HG02840 (cell line): ENCODE data around the gene LTC4S.
"Not testable (repeated sequence)": the region's sequence is repeated elsewhere in the genome, so short reads cannot be mapped to it uniquely, and the experiment has no call there.

Experiments used
- ATAC-seq: cut with Tn5 transposase; IDR thresholded peaks from one replicate; pipeline ENCODE4 v1.9.1; 2021; ENCODE audit warnings: mild to moderate bottlenecking, moderate library complexity, moderate number of reproducible peaks; ENCODE audit not compliant: unreplicated experiment, low FRiP score

Gene LTC4S

DNA sequence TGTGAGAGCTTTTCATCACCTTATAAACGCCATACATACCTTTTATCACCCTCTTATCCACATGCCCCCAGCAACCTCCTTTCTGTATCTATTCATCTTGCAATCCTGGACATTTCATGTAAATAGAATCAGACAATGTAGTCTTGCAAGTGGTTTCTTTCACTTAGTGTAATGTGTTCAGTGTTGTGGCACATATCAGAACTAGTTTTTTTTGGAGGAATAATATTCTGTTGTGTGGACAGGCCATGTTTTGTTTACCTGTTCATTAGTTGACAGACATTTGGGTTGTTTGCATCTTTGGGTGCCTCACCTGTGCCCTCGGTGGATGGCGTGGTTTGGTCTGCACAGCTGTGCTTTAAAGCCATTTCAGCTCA, 28.3 kb downstream of the LTC4S start:
- ATAC-seq: no peak

DNA sequence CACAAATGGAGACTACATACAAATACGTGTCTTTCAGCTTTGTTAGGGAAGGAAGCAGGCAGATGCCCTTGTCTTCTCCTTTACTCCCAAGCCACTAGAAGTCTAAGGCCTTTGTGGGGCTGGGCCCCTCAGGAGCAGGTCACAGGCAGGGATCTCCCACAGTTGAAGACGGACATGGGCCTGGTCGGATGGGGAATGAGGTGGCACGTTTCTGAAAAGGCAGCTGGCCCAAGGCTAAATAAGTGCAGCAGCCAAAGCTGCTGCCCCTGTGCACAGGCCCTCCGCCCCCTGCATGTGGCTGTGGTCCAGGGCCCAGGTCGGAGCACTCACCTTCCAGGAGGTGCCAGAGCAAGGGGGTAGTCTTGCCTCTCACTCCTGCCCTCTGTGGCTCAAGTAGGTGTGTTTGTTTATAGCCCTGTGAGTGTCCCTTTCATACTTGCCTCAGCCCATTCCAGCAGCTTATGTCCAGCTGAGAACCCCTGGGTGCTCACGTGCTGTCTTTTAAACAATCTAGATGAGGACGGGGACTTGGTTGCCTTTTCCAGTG, 28.7 kb downstream of the LTC4S start:
- no peak for ATAC-seq

DNA sequence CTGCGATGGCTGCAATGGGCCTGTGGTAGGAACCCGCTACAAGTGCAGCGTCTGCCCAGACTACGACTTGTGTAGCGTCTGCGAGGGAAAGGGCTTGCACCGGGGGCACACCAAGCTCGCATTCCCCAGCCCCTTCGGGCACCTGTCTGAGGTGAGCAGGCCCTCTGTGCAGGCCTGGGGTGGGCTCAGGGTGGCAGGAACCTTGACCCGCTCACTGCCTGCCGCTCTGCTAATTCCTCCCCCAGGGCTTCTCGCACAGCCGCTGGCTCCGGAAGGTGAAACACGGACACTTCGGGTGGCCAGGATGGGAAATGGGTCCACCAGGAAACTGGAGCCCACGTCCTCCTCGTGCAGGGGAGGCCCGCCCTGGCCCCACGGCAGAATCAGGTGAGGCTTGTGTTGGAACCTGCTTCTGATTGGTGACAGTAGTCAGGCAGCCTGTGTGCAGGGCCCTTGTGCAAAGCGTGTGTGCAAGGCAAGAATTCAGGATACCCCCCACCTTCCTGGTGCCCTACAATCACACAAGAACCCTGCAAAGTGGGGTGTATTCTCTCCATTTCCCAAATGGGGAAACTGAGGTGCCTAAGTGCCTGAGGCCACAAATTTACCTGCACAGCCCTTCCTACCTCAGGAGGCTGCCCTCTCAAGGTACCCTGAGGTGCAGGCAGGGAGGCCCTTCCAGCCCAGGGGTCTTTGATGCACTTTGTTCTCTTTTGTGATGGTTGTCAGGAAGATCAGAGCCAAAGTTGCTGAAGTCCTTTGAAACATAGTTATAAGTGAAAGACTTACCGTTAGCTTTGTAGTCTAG, 30.4 kb downstream of the LTC4S start:
- ATAC-seq: no peak

DNA sequence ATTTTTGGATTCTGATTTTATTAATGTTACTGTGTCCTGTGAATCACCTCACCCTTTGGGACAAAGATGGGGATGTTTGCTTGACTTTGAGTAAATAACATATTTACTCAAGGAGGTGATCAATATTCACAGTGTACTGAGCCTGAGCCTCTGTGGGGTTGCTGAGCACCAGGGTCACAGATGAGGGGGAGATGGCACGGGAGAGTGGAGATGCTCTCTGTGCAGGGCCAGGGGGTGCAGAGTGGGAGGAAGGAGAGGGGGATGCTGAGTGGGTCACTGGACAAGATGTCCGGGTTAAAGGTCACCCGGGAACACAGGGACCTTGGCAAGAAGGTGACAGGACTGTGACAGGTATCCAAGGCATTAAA, 30.9 kb downstream of the LTC4S start:
- ATAC-seq: no peak

DNA sequence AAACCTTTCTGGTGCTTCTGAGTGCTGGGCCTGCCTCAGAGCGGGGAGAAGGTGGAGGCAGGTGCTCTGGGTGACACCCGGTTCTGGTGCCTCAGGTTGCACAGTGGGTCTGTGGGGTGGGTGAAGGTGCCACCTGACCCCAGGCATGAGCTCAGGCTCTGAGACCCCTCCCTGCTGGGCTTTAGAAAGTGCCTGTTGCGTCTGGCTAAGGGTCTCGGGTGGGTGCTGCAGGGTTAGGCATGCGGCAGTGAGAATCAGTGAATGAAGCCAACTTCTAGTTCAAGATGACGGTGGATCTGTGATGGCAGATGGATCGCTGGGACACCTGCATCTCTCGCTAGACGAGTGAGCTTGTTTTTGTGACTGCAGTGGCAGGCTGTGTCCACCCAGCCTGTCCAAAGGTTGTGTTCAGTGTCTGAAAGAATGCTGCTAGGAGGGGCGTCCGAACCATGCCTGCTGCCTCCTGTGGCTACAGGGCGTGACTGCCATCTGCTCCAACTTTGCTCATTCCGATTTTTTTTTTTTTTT, 31.9 kb downstream of the LTC4S start:
- no peak for ATAC-seq

DNA sequence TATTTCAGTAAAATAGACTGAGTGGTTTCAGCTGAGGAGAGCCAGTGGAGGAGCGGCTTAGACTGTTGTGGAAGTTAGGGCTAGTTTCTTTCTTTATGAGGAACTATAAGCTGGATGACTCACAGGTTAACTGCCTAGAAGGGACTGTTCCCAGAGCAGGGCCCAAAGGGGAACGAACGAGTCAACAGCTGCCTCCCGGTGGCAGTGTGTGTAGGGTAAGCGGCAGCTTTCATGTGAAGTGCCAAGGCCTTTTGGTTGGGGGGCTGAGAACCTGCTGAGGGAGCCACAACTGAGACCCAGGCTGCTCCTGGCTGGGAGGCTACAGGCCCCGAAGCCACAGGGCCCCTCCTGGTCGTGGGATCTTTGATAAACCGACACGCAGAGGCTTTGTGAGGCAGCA, 33.9 kb downstream of the LTC4S start:
- ATAC-seq: no peak

DNA sequence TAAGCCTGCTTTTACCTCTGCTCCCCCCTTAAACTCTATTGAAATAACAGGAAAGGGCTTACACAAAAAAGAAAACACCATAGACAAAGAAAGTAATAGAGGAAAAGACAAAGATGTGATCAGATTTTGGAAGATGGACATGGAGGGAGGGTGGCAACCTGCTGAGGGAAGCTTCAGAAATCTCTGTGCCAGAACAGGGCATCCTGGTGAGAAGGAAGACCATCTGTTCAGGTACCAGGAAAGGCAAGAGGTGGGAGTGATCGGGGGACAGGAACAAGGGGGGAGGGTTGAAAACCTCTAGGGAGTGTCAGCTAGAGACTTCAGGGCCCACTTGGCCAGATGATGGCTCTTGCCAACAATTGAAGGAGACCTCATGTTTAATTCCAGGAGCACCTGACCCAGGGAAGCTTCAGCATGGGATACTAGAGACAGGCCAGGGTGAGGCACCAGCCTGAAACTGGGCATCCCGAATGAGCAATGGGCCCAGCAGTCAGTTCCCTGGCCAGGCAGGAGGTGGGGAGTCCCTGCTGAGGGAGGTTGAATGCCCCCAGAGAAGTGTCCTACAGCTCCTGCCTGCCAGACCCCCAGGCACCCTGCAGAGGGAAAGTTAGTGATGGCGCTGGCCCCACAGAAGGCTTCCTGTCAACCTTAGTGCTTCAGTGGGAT, 35.1 kb downstream of the LTC4S start:
- no peak for ATAC-seq

DNA sequence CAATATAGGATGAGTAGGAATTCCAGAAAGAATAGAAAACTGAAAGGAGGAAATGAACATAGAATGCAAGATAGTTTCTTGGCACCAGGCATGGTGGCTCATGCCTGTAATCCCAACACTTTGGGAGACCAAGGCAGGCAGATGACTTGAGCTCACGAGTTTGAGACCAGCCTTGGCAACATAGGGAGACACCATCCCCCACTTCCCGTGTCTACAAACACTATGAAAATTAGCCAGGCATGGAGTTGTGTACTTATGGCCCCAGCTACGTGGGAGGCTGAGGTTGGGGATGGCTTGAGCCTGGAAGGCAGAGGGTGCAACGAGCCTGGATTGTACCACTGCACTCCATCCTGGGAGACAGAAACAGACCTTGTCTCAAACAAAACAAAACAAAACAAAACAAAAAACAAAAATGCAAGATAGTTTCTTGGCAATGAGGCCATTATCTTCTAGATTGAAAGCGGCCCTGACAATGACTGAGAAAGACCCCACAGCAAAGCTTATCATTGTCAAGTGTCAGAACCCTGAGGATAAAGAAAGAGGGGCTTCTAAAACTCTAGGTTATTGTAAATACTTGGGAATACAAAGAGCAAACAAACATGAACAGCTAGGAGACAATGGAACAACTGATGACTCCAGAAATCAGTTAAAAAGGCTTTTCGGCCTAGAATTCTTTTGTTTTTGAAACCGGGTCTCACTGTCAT, 36.1 kb downstream of the LTC4S start:
- ATAC-seq: no peak

DNA sequence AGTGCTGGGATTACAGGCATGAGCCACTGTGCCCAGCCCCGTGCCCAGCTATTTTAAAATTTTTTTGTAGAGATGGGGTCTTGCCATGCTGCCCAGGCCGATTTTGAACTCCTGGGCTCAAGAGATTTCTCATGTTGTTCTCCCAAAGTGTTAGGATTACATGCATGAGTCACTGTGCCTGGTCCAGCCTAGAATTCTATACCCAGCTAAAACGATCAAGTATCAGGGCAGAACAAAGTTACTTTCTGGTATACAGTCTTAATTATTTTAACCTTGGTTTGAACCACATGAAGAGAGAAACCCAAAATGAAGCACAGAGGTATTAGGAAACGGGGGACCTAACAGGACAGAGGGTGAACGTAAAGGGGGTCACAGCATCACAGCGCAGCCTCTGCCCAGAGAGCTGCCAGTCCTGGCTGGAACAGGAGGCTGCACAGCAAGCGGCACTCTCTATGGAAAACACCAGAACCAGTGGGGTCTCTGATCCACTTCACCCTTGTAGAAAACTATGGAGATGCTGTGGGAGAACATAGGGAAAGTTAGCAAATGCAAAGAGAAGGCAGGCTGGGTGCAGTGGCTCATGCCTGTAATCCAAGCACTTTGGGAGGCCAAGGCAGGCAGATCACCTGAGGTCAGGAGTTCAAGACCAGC, 37.2 kb downstream of the LTC4S start:
- ATAC-seq: no peak

DNA sequence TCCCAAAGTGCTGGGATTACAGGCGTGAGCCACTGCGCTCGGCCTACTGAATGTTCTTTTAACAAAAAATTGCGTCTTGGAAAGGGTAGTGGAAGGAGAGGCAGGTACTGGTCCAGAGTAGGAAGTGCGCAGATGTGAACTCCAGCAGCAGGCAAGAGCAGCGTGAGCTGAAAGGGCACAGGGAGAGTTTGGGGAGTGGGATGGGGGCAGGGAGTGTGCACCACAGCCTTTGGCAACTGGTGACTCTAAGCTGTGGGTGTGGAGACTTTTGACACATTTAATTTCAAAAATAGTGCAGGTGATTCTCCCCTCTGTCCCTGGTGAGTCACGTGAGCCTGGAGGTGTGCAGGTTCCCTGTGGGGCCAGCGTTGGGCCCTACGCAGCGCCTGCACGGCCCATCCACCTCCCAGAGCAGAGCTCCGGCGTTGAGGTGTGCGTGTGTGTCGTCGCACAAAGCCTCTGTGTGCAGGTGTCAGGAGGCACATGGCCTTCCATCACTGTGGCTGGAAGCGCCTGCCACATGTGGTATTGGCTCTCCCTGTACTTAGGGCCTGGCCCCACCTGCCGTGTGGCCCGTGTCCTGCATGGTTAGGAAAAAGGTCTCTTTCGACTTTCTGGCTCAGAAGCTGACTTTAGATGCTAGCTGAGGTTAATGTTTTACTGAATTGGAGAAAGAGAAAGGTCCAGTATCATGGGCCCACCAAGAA, 38.4 kb downstream of the LTC4S start:
- ATAC-seq: no peak

DNA sequence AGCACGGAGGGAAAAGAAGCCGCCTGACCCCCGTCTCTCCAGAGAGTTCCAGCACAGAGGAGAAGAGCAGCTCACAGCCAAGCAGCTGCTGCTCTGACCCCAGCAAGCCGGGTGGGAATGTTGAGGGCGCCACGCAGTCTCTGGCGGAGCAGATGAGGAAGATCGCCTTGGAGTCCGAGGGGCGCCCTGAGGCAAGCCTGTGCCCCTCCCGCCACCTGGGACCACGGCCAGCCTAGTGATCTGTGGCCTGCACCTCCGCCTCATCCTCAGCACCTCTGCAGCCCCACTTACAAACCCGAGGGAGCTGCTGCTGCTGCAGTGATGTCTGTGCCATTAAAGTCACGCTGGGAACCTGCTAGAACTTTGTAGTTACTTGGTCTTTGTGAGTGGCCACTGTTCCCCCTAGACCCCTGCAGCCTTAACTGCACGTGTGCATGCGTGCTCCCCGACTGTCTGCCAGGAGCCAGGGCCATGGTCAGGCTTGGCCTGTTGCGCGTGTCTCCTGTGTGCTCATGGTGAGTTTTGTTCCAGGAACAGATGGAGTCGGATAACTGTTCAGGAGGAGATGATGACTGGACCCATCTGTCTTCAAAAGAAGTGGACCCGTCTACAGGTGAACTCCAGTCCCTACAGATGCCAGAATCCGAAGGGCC, 39.4 kb downstream of the LTC4S start:
- ATAC-seq: no peak

DNA sequence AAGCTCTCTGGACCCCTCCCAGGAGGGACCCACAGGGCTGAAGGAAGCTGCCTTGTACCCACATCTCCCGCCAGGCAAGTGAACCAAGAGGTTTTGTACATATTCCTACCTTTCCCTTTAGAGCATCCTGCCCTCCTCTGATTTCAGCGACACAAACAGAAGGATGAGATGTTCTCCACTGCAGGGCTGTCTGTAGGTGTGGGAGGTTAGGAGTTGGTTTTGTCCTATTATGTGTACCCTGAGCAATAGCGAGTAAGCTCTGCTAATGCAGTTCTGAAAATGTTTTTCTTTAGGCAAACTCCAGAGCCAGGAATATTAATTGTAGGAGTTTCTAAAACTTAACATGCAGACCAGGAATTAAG, 39.9 kb downstream of the LTC4S start:
- no peak for ATAC-seq

DNA sequence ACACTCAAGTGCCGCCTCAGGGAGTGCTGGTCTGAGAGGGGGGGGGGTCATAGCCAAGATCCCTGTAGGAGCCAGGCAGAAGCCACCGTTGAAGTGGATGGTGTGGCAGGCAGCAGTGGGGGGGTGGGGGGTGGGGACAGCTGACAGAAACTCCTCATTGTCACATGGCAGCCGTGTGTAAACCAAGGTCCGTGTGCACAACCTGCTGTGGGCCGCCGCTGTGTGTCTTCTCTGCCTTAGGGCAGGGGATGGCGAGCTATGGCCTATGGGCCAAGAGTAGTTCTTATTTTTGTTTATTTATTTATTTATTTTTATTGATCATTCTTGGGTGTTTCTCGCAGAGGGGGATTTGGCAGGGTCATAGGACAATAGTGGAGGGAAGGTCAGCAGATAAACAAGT, 40.3 kb downstream of the LTC4S start:
- no peak for ATAC-seq

DNA sequence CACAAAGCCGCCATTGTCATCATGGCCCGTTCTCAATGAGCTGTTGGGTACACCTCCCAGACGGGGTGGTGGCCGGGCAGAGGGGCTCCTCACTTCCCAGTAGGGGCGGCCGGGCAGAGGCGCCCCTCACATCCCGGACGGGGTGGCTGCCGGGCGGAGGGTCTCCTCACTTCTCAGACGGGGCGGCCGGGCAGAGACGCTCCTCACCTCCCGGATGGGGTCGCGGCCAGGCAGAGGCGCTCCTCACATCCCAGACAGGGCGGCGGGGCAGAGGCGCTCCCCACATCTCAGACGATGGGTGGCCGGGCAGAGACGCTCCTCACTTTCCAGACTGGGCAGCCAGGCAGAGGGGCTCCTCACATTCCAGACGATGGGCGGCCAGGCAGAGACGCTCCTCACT, 41.1 kb downstream of the LTC4S start:
- not testable (repeated sequence) for ATAC-seq

DNA sequence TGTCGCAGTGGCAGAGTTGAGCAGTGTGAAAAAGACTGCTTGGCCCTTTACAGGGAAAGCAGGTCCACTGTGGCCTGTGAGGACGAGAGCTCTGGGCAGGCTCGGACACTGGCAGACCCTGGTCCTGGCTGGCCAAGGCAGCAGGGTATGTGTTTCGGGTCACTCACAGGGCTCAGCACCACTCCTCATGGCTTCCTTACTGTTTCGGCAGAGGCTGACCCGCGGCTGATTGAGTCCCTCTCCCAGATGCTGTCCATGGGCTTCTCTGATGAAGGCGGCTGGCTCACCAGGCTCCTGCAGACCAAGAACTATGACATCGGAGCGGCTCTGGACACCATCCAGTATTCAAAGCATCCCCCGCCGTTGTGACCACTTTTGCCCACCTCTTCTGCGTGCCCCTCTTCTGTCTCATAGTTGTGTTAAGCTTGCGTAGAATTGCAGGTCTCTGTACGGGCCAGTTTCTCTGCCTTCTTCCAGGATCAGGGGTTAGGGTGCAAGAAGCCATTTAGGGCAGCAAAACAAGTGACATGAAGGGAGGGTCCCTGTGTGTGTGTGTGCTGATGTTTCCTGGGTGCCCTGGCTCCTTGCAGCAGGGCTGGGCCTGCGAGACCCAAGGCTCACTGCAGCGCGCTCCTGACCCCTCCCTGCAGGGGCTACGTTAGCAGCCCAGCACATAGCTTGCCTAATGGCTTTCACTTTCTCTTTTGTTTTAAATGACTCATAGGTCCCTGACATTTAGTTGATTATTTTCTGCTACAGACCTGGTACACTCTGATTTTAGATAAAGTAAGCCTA, 42.6 kb downstream of the LTC4S start:
- no peak for ATAC-seq

DNA sequence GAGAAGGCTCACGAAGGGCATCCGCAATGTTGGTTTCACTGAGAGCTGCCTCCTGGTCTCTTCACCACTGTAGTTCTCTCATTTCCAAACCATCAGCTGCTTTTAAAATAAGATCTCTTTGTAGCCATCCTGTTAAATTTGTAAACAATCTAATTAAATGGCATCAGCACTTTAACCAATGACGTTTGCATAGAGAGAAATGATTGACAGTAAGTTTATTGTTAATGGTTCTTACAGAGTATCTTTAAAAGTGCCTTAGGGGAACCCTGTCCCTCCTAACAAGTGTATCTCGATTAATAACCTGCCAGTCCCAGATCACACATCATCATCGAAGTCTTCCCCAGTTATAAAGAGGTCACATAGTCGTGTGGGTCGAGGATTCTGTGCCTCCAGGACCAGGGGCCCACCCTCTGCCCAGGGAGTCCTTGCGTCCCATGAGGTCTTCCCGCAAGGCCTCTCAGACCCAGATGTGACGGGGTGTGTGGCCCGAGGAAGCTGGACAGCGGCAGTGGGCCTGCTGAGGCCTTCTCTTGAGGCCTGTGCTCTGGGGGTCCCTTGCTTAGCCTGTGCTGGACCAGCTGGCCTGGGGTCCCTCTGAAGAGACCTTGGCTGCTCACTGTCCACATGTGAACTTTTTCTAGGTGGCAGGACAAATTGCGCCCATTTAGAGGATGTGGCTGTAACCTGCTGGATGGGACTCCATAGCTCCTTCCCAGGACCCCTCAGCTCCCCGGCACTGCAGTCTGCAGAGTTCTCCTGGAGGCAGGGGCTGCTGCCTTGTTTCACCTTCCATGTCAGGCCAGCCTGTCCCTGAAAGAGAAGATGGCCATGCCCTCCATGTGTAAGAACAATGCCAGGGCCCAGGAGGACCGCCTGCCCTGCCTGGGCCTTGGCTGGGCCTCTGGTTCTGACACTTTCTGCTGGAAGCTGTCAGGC, 43.6 kb downstream of the LTC4S start:
- ATAC-seq: no peak

DNA sequence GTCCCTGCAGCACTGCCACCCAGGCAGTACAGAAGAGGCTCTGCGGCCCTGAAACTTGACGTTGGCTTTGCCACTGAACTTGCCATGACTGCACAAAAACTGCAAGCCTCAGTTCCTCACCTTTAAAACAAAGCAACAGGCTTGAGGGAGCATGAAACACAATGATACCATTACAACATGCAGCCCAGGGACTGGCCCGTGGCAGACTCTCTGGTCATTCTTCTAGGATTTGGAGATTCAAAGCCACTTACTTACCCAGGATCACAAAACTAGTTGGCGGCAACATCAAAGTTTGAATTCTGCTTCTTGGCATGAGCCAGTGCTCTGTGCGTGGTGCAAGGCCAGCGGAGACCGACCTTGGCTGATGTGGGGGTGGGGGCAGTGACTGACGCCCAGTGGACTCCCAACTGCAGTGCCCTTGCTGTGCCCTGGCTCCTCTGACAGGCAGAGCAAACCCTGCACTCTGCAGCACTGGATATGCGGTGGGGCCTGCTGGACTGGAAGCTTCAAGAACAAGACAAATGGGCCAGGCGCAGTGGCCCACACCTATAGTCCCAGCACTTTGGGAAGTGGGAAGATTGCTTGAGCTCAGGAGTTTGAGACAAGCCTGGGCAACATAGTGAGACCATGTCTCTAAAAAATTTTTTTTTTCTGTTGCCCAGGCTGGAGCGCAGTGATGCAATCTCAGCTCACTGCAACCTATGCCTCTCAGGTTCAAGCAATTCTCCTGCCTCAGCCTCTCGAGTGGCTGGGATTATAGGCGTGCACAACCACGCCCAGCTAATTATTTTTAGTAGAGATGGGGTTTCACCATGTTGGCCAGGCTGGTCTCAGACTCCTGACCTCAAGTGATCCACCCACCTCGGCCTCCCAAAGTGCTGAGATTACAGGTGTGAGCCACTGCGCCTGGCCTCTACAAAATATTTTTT, 45.8 kb downstream of the LTC4S start:
- ATAC-seq: no peak
